Measurements from ENCODE around the gene MTFR1L.

The MTFR1L gene

DNA sequence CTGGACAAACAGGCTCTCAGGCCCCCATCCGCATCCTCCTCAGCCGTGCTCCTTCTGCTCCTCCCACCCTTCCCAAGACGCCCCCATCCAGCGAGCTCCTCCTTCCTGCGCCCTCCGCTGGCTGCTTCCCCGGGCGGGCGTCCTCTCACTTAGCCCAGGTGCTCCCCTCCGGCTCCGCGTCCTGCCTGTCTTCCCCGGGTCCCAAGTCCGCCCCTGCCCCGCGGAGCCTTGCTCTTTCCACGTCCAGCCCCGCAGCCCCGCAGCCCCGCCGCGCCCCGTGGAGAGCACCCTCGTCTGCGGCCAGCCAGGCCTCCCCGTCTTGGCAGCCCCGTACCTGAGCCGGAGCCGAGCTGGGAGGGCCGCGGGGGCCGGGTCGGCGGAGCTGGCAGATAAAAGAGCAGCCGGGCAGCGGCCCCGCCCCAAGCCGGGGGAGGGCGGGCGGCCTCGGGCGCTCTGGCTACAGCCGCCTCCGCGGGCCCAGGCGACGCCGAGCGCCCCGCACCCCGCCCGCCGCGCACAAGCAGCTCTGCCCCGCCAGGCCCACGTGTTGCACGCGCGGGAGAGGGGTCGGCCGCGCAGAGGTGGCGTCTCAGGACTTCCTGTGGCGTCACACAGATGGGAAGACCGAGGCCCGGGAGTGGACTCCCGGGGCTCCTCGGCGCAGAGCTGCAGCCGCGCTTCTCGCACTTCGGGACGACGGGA lies 55.6 kb downstream of the MTFR1L start, which contains the start of gene PAQR7:
Gene PAQR7, minus strand, starts transcription at position 555 of the 702 bp plus-strand sequence. CDS start 11,869 bp downstream, outside the sequence.
- TF ChIP-seq, protein P1, sequence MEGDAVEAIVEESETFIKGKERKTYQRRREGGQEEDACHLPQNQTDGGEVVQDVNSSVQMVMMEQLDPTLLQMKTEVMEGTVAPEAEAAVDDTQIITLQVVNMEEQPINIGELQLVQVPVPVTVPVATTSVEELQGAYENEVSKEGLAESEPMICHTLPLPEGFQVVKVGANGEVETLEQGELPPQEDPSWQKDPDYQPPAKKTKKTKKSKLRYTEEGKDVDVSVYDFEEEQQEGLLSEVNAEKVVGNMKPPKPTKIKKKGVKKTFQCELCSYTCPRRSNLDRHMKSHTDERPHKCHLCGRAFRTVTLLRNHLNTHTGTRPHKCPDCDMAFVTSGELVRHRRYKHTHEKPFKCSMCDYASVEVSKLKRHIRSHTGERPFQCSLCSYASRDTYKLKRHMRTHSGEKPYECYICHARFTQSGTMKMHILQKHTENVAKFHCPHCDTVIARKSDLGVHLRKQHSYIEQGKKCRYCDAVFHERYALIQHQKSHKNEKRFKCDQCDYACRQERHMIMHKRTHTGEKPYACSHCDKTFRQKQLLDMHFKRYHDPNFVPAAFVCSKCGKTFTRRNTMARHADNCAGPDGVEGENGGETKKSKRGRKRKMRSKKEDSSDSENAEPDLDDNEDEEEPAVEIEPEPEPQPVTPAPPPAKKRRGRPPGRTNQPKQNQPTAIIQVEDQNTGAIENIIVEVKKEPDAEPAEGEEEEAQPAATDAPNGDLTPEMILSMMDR (IDR thresholded peaks at IDR 0.05; ENCODE audit: borderline replicate concordance, control extremely low read depth, extremely low read depth, insufficient read depth, missing control alignments): no peak
- in situ Hi-C loops (cut with MboI; ENCODE audit: low sequenced_read_pairs, unreplicated experiment): no loop called here
- peak; percentile 87 for DNase-seq (ENCODE audit: low spot score)

DNA sequence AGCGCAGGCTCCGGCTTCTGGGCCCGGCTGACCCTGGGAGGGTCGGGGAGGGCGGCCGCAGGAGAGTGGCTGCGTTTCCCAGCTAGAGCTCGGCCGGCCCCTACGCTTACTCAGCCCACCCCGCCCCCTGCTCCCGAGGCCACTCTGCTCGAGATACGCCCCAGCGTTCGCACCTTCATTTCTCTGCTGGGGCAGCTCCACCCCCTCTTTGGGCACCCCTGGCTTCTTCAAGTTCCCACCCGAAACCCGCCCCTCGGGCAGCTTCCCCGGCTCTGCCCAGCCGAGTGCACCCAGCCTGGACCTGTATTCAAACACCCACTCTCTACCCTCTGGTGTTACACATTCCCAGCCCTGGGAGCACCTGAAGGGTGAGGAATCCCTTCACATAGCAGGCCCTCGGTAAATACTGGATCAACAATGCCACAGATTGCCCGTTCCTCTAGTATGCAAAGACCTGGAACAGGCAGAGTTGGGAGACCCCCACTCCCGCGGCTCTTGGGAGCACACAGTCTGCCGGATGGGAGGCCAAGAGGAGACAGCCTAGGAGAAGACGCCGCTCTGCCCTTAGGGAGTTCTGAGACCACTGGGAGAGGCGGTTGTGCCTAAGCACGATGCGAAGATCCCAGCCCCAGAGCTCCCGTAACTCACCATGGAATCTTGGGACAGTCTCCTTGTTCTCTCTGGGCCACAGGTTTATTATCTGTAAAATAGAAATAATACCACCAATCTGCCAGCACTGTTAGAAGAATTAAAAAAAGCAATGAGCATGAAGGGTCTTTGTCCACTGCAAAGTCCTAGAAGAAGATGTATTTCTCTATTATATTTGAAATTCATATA lies 56.3 kb downstream of the MTFR1L start:
- in situ Hi-C loops (cut with MboI; ENCODE audit: low sequenced_read_pairs, unreplicated experiment): no loop called here
- TF ChIP-seq, protein P1 (IDR thresholded peaks at IDR 0.05; ENCODE audit: borderline replicate concordance, control extremely low read depth, extremely low read depth, insufficient read depth, missing control alignments): no peak
- DNase-seq (ENCODE audit: low spot score): no peak

DNA sequence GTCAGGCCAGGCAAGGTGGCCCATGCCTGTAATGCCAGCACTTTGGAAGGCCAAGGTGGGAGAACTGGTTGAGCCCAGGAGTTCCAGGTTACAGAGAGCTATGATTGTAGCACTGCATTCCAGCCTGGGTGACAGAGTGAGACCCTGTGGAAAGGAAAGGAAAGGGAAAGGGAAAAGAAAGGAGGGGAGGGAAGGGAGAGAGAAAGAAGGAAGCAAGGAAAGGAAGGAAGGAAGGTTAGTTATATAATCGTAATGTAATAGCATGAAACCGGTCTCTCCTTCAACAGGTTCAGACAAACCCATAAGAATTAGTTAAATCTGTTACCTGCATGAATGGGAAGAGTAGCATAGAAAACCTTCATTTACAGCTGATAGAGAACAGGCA lies 56.9 kb downstream of the MTFR1L start:
- TF ChIP-seq, protein P1 (IDR thresholded peaks at IDR 0.05; ENCODE audit: borderline replicate concordance, control extremely low read depth, extremely low read depth, insufficient read depth, missing control alignments): no peak
- in situ Hi-C loops (cut with MboI; ENCODE audit: low sequenced_read_pairs, unreplicated experiment): no loop called here
- DNase-seq (ENCODE audit: low spot score): no peak

DNA sequence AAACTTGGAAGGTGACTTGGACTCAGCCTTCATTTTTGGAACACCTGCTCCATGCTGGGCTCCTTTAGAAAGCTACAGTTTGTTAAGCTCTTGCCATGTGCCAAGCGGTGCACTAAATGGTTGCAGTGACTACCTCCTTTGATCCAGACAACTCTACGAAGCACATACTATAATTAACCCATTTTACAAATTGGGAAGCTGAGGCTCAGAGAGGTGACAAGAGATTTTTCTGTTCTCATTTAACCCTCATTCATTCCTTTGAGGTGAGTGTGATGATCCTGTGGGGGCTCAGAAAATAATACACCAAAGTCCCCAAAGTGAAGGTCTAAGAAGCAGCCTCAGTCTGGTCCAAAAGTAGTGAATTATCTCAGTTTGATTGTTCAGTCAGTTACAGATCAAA lies 57.4 kb downstream of the MTFR1L start:
- no peak for DNase-seq (ENCODE audit: low spot score)
- TF ChIP-seq, protein P1 (IDR thresholded peaks at IDR 0.05; ENCODE audit: borderline replicate concordance, control extremely low read depth, extremely low read depth, insufficient read depth, missing control alignments): no peak
- in situ Hi-C loops (cut with MboI; ENCODE audit: low sequenced_read_pairs, unreplicated experiment): no loop called here

DNA sequence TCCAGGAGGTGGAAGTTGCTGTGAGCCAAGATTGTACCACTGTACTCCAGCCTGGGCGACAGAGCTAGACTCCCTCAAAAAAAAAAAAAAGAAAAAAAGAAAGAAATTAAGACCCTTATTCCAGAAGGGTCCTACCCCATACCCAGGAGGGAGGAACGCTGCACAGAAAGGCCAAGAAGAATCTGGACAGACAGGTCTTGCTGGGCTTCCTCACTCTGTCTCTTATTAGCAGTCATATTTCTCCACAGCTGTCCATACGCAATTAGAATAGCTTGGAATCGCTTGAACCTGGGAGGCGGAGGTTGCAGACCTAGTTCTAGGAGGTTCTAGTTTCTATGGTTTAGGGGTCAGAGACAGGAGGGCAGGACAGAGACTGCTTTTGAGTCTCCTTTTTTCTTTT lies 58.9 kb downstream of the MTFR1L start:
- TF ChIP-seq, protein P1 (IDR thresholded peaks at IDR 0.05; ENCODE audit: borderline replicate concordance, control extremely low read depth, extremely low read depth, insufficient read depth, missing control alignments): no peak
- DNase-seq (ENCODE audit: low spot score): no peak
- in situ Hi-C loops (cut with MboI; ENCODE audit: low sequenced_read_pairs, unreplicated experiment): no loop called here

DNA sequence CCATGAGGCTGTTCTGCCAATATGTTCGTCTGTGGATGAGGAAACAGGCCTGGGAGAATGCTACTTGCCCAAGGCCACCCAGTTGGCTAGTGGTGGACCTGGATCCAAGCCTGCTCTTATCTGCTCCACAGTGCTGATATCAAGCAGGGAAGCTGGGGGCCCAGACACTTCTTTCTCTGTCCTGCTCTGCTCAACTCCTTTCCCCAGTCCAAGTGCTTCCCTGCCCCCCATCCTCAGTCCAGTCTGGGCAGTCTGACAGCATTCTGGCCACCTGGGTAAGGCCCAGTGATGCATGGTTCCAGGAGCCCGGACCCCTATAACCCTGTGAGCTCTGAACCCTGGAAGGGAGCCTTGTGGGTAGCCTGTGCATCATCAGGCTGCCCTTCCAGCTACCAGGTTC lies 59.9 kb downstream of the MTFR1L start:
- TF ChIP-seq, protein P1 (IDR thresholded peaks at IDR 0.05; ENCODE audit: borderline replicate concordance, control extremely low read depth, extremely low read depth, insufficient read depth, missing control alignments): no peak
- DNase-seq (ENCODE audit: low spot score): no peak
- in situ Hi-C loops (cut with MboI; ENCODE audit: low sequenced_read_pairs, unreplicated experiment): no loop called here
